Liver (tissue), 9 donors: ENCODE results near the gene TSBP1. TPM values are rescaled to one million over a fixed set of nuclear protein-coding genes. Genes with fewer than 3 reads are reported as not detected.

Source experiments
- DNase-seq: peaks from one replicate; pipeline ENCODE4 v3.0.0-alpha.2; 2017; ENCODE audit warnings: low spot score
- H3K27ac ChIP-seq, 2 donors: one replicate each; pipeline ENCODE4 v1.7.0; 2013; ENCODE audit warnings: inconsistent platforms in 2 of 2, low read length in 2 of 2, control low read depth in 1 of 2, low read depth in 1 of 2, mild to moderate bottlenecking in 1 of 2
- H3K27me3 ChIP-seq, 4 donors: one replicate each; pipeline versions ENCODE4 v1.6.1 to v1.7.0; 2013; ENCODE audit warnings: low read length in 3 of 4, inconsistent platforms in 1 of 4, mild to moderate bottlenecking in 1 of 4, moderate library complexity in 1 of 4; ENCODE audit not compliant: control insufficient read depth in 4 of 4, insufficient read depth in 4 of 4
- H3K36me3 ChIP-seq, 4 donors: one replicate each; pipeline versions ENCODE4 v1.6.1 to v1.7.0; 2013; ENCODE audit warnings: low read length in 3 of 4, mild to moderate bottlenecking in 3 of 4, low read depth in 1 of 4, moderate library complexity in 1 of 4; ENCODE audit not compliant: control insufficient read depth in 4 of 4, insufficient read depth in 3 of 4
- H3K4me1 ChIP-seq, 4 donors: one replicate each; pipeline versions ENCODE4 v1.6.1 to v1.7.0; 2013; ENCODE audit warnings: low read length in 3 of 4, mild to moderate bottlenecking in 3 of 4, moderate library complexity in 1 of 4; ENCODE audit not compliant: control insufficient read depth in 4 of 4, insufficient read depth in 4 of 4
- H3K4me3 ChIP-seq, 3 donors: one replicate each; pipeline versions ENCODE4 v1.6.1 to v1.7.0; 2013; ENCODE audit warnings: low read length in 3 of 3, control low read depth in 1 of 3, low read depth in 1 of 3, mild to moderate bottlenecking in 1 of 3
- H3K9ac ChIP-seq, 2 donors: one replicate each; pipeline ENCODE4 v1.7.0; 2013; ENCODE audit warnings: low read length in 2 of 2, mild to moderate bottlenecking in 2 of 2, moderate library complexity in 2 of 2, control low read depth in 1 of 2, low read depth in 1 of 2
- H3K9me3 ChIP-seq, 4 donors: one replicate each; pipeline versions ENCODE4 v1.6.1 to v1.7.0; 2013; ENCODE audit warnings: low read length in 3 of 4; ENCODE audit not compliant: control insufficient read depth in 4 of 4
- ATF3 ChIP-seq: IDR thresholded peaks from 2 replicates; pipeline ENCODE4 v1.6.1; 2016; ENCODE audit warnings: antibody characterized with exemption
- CTCF ChIP-seq: fragments of 150-350 bp; IDR thresholded peaks from 2 replicates; pipeline ENCODE4 v1.5.1; 2017; ENCODE audit warnings: improper control_type of control experiment, low read depth, low read length; ENCODE audit not compliant: missing input control
- EGR1 ChIP-seq, 2 donors: IDR thresholded peaks; 2 replicates each; pipeline ENCODE4 v1.6.1; 2016 to 2018; ENCODE audit warnings: antibody characterized with exemption in 2 of 2, low read depth in 2 of 2
- FOXA1 ChIP-seq: IDR thresholded peaks from 2 replicates; pipeline ENCODE4 v1.6.1; 2016; ENCODE audit warnings: antibody characterized with exemption
- FOXA2 ChIP-seq: IDR thresholded peaks from 2 replicates; pipeline ENCODE4 v1.6.1; 2016; ENCODE audit warnings: antibody characterized with exemption
- GABPA ChIP-seq, 2 donors: IDR thresholded peaks in 1 of 2; conservative IDR thresholded peaks in 1 of 2; 2 replicates each; pipeline ENCODE4 v1.6.1; 2016; ENCODE audit warnings: antibody characterized with exemption in 2 of 2, mild to moderate bottlenecking in 1 of 2, moderate library complexity in 1 of 2
- HNF4A ChIP-seq, 2 donors: conservative IDR thresholded peaks; 2 replicates each; pipeline ENCODE4 v1.6.1; 2016; ENCODE audit warnings: antibody characterized with exemption in 2 of 2, mild to moderate bottlenecking in 2 of 2
- JUND ChIP-seq, 2 donors: IDR thresholded peaks; 2 replicates each; pipeline ENCODE4 v1.6.1; 2016; ENCODE audit warnings: antibody characterized with exemption in 2 of 2
- MAX ChIP-seq: IDR thresholded peaks from 2 replicates; pipeline ENCODE4 v1.6.1; 2016; ENCODE audit warnings: antibody characterized with exemption
- NR2F2 ChIP-seq: IDR thresholded peaks from 2 replicates; pipeline ENCODE4 v1.6.1; 2016; ENCODE audit warnings: antibody characterized with exemption
- RAD21 ChIP-seq, 2 donors: IDR thresholded peaks; 2 replicates each; pipeline ENCODE4 v1.6.1; 2016; ENCODE audit warnings: antibody characterized with exemption in 2 of 2, mild to moderate bottlenecking in 2 of 2
- REST ChIP-seq: IDR thresholded peaks from 2 replicates; pipeline ENCODE4 v1.6.1; 2016; ENCODE audit warnings: antibody characterized with exemption, mild to moderate bottlenecking
- RXRA ChIP-seq, 2 donors: IDR thresholded peaks; 2 replicates each; pipeline ENCODE4 v1.6.1; 2017 to 2018; ENCODE audit warnings: antibody characterized with exemption in 2 of 2, mild to moderate bottlenecking in 1 of 2
- SP1 ChIP-seq: IDR thresholded peaks from 2 replicates; pipeline ENCODE4 v1.6.1; 2018; ENCODE audit warnings: antibody characterized with exemption, mild to moderate bottlenecking
- TAF1 ChIP-seq: conservative IDR thresholded peaks from 2 replicates; pipeline ENCODE4 v1.6.1; 2016; ENCODE audit warnings: antibody characterized with exemption, mild to moderate bottlenecking
- YY1 ChIP-seq: IDR thresholded peaks from 2 replicates; pipeline ENCODE4 v1.6.1; 2016; ENCODE audit warnings: antibody characterized with exemption, mild to moderate bottlenecking
- ZBTB33 ChIP-seq: IDR thresholded peaks from 2 replicates; pipeline ENCODE4 v1.6.1; 2016; ENCODE audit warnings: antibody characterized with exemption
- WGBS: extraction: QIAGEN DNeasy Blood & Tissue Kit; methylation state at CpG from one replicate; pipeline ENCODE4 v1.1.7; 2013; 5-methylcytosine and 5-hydroxymethylcytosine counted together
- polyA plus RNA-seq, 2 donors: library from polyadenylated mRNA; stranded (reverse) in 1 of 2; unstranded in 1 of 2; fragments of 200-250 nt in 1 of 2; fragments of >200 nt in 1 of 2; fragmentation: Nextera tagmentation in 1 of 2; extraction: Ambion mirVana in 1 of 2; gene quantifications; one replicate each; pipeline versions ENCODE4 v1.2.1 to v1.2.3, GENCODE V29; 2013 to 2015
- total RNA-seq, 2 donors: library from RNA; depleted of rRNA; stranded (reverse); fragments of >200 nt; gene quantifications; one replicate each; pipeline ENCODE4 v1.2.3, GENCODE V29; 2014
- donor health status: healthy.
- donor health status: healthy.
- donor health status: healthy.
- donor health status: healthy.
- donor health status: healthy.

TSBP1 gene
- total and polyA plus RNA-seq, 4 donors, result not detected

- Histone ChIP-seq H3K27me3 (no peaks in the 10 kb centered on the region), H3K36me3 (no peaks in the 10 kb centered on the region), H3K4me3 (no peak overlapping the region), H3K4me1 (no peaks in the 10 kb centered on the region), H3K27ac (no peak overlapping the region), H3K9me3 (no peaks in the 10 kb centered on the region), H3K9ac (no peak overlapping the region)
- WGBS, result 73% methylated on average over 2 of the region's 2 CpGs
- TF ChIP-seq EGR1 (IDR thresholded peaks at IDR 0.05; ENCODE audit: low read depth in 2 of 2) (no peak), RAD21 (IDR thresholded peaks at IDR 0.05) (no peak), FOXA1 (no peak), JUND (IDR thresholded peaks at IDR 0.05) (no peak), GABPA (IDR thresholded peaks at IDR 0.05 in 1 of 2, conservative IDR thresholded peaks at IDR 0.05 in 1 of 2) (no peak), NR2F2 (no peak), CTCF (no peak), FOXA2 (no peak), TAF1 (no peak), SP1 (no peak), ATF3 (no peak), ZBTB33 (no peak), MAX (no peak), RXRA (IDR thresholded peaks at IDR 0.05) (no peak)
- no peak for DNase-seq
These were observed 7.8 kb upstream of the TSBP1 start for GRCh38 chr6:32379545-32379944.

GRCh38 chr6:32375739-32376529, 4.2 kb upstream of the TSBP1 start:
- Histone ChIP-seq H3K27ac (no peak overlapping the region), H3K9me3 (no peaks in the 10 kb centered on the region), H3K4me1 (no peaks in the 10 kb centered on the region), H3K36me3 (no peaks in the 10 kb centered on the region), H3K4me3 (no peak overlapping the region), H3K27me3 (no peaks in the 10 kb centered on the region), H3K9ac (no peak overlapping the region)
- TF ChIP-seq SP1 (no peak), RXRA (IDR thresholded peaks at IDR 0.05) (no peak), YY1 (no peak), REST (no peak), JUND (IDR thresholded peaks at IDR 0.05) (no peak), ATF3 (no peak), FOXA2 (no peak), NR2F2 (no peak), RAD21 (IDR thresholded peaks at IDR 0.05) (no peak), MAX (no peak), HNF4A (conservative IDR thresholded peaks at IDR 0.05) (no peak), FOXA1 (no peak), GABPA (IDR thresholded peaks at IDR 0.05 in 1 of 2, conservative IDR thresholded peaks at IDR 0.05 in 1 of 2) (no peak), EGR1 (IDR thresholded peaks at IDR 0.05; ENCODE audit: low read depth in 2 of 2) (no peak)
- 79% methylated on average over 7 of the region's 7 CpGs for WGBS
- no peak for DNase-seq
